Coronary artery (tissue), 2 donors: ENCODE measurements around the gene PBX2.

ENCODE experiments used
- DNase-seq: peaks from one replicate; pipeline ENCODE4 v3.0.0-alpha.2; 2017; ENCODE audit warnings: low spot score
- H3K27ac ChIP-seq, 2 donors: fragments of 200-600 bp; sonication (generic); one replicate each; pipeline ENCODE4 v1.5.1; 2016 to 2019
- H3K4me3 ChIP-seq: fragments of 200-600 bp; sonication (generic); 2 replicates; pipeline ENCODE4 v1.5.1; 2016; ENCODE audit warnings: mild to moderate bottlenecking, moderate library complexity
- TF ChIP-seq, protein P1 (sequence below): fragments of 200-600 bp; sonication (generic); IDR thresholded peaks from one replicate; pipeline ENCODE4 v1.5.1; 2019; ENCODE audit warnings: antibody characterized with exemption

Gene PBX2

DNA sequence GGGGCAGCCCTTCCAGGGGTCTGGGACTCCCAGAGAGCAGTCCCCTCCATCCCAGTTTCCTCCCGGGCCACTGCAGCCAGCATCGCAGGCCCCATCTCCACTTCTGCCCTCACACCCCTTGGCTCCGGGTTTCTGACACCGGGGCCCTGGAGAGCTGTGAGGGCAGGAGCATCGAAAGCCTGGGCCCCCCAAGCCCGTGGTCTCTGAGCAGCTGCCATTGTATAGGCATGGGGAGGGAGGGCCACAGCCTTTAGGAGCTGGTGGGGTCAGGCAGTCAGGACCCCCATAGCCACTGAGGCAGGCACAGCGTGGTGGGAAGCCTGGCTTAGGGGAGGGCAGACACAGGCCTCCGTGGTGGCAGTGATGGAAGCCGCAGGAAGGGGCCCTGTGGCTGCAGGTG lies 12.2 kb upstream of the PBX2 start:
- Histone ChIP-seq H3K4me3 (no peak overlapping the region), H3K27ac (no peak overlapping the region)
- DNase-seq = no peak
- TF ChIP-seq, protein P1, sequence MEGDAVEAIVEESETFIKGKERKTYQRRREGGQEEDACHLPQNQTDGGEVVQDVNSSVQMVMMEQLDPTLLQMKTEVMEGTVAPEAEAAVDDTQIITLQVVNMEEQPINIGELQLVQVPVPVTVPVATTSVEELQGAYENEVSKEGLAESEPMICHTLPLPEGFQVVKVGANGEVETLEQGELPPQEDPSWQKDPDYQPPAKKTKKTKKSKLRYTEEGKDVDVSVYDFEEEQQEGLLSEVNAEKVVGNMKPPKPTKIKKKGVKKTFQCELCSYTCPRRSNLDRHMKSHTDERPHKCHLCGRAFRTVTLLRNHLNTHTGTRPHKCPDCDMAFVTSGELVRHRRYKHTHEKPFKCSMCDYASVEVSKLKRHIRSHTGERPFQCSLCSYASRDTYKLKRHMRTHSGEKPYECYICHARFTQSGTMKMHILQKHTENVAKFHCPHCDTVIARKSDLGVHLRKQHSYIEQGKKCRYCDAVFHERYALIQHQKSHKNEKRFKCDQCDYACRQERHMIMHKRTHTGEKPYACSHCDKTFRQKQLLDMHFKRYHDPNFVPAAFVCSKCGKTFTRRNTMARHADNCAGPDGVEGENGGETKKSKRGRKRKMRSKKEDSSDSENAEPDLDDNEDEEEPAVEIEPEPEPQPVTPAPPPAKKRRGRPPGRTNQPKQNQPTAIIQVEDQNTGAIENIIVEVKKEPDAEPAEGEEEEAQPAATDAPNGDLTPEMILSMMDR = no peak

DNA sequence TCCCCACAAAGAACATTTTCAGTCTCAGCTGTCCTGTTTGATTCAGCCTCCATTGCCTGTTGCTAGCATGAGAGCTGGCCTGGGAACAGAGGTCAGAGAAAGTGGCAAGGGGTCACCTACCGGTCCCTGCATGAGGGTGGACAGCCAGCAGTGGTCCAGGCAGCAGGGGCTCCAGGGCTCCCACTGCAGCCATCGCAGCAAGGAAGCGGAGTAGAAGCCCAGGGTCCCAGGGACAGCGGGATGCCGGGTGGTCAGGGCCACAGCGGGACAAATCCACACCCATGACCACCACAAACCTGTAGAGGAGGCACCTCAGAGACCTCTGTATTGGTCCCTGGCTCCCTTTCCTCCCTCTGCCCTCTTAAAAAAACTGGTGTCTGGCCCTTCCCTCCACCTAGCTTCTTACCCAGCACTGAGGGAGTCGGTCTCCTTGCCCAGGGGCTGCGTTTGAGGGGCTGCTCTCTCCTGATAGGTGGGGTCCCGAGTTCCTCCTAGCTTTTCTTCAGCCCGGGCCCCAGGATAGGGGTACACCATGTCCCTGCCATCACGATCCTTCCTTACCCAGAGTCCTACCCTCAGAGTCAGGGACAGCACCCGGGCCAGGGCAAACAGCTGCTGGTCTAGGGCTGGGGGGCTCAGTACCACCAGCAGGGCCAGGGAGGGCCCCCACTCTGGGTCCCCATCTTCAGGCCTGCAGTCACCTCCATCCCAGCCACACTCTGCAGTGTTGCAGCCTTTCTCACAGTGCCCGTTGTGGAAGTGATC lies 10.9 kb upstream of the PBX2 start:
- DNase-seq = peak; percentile 74
- H3K4me3 ChIP-seq = no peak overlapping the region
- TF ChIP-seq, protein P1 = no peak
- no peak overlapping the region for H3K27ac ChIP-seq

DNA sequence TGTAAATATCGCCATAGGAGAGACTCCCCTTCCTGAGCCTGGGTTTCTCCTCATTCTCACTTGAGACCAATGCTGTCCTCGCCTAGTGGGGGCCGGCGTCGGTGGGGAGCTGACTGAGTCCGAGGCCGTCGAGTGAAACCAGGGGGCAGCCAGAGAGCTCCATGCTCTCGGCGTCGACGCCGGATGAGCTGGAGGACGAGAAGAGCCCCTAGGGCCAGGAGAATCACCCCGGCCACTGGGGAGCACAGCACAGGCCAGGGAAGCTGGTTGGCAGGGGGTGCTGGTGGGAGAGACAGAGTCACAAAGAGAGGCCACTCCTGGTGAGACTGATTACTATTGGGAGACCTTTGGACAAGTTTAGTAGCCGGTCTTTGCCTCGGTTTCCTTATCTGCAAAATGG lies 8.9 kb upstream of the PBX2 start:
- no peak overlapping the region for H3K4me3 ChIP-seq
- no peak overlapping the region for H3K27ac ChIP-seq
- no peak for DNase-seq
- TF ChIP-seq, protein P1 = no peak

DNA sequence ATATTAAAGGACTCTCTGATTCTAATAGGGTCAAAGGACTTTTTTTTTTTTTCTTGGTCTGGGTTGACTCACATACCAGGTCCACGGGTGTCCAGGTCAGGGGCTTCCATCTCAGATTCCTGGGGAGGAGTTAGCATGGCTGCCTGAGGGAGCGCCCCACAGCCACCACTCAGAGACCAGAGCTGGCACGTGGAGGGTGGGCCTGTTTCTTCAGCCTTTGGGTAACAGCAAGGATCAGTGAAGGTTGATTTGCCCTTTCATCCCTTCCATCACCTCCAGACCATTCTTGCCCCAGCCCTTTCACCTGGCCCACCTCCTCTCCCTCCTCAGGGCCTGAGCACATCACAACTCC lies 8.3 kb upstream of the PBX2 start:
- no peak for DNase-seq
- H3K27ac ChIP-seq = no peak overlapping the region
- no peak overlapping the region for H3K4me3 ChIP-seq
- TF ChIP-seq, protein P1 = no peak

DNA sequence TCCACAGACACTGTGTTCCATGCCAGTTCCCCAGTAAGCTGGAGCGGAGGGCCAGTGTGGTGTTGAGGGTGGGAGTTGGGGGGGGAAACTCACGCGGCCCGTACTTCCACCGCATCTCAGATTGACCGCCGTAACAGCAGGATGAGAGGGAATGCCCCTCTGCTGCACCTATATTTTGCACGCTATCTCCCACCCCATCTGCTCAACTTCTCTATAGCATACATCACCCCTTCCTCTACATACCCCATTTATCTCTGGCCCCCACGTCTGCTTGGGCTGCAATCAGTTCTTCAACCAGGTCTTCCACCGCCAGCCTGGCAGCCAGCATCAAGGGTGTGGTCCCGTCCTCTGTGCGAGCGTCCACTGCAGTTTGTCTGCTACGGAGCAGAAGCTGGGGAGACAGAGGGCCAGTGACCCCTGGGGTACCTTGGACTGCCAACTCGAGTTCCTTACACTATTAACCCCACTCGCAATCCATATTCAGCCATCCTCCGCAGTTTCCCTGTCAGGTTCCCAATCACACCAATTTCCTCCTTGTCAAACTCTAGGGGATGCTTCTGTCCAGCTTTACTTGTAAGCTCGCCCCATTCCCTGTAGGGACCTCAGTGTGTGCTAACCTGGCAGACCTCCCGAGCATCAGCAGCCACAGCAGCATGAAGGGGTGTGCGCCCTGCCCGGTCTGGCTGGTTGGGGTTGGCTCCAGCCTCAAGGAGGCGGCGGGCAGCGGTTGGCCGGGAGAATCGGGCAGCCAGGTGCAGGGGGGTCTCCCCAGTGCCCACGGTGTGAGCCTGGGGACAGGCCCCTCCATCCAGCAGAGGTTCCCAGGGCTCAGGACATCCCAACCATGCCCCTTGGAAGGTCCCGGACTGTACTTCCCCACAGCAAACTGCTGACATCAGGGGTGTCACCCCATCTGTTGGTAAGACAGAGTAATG lies 6.9 kb upstream of the PBX2 start:
- TF ChIP-seq, protein P1 = no peak
- H3K27ac ChIP-seq = peak overlapping the region; percentile 98 to 99
- H3K4me3 ChIP-seq = peak overlapping the region; percentile 75
- DNase-seq = no peak

DNA sequence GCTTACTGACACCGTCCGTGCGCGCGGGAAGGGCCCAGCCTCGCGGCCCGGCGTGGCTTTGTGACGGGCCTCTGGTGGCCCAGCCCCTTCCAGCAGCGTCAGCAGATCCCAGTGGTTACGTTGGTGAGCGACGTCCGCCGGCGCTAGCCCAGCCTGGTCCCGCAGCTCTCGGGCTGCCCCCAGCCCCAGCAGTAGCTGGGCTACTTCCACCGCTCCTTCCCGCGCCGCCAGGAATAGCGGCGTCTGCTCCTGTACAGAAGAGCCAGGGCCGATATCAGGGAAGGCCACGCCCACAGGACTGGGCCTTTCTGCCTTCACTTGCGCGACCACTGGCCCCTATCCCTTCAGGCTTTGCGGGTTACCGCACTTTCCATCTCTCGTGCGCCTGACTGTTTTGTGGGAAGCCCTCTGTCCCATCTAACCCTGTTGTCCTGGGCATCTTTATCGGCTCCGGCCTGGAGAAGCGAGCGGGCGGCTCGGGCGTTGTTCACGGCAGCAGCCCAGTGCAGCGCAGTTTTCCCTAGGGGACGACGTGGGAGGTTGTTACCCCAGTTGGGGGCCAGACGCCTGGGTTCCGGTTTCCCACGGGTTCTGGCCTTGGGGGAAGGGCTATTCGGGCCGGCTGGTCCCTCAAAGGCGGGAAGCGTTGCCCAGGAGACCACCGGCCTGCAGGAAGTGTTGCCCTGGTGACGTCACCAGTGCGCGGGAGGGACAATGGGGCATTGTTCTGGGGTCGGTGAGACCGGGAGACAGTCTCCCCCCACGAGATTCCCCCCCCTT lies 6.1 kb upstream of the PBX2 start:
- Histone ChIP-seq H3K27ac (peak overlapping the region; percentile 98 to 99), H3K4me3 (peak overlapping the region; percentile 75)
- peak; percentile 96 for DNase-seq
- TF ChIP-seq, protein P1 = no peak
